ENCODE results near the gene FAM219B.

- TF ChIP-seq RAD21 (IDR thresholded peaks at IDR 0.05; ENCODE audit: low read depth) = no peak
- no peak for TF ChIP-seq CEBPB (IDR thresholded peaks at IDR 0.05)
- no peak for TF ChIP-seq EP300 (IDR thresholded peaks at IDR 0.05; ENCODE audit: borderline replicate concordance)
- TF ChIP-seq EGR1 (IDR thresholded peaks at IDR 0.05) = no peak
- no peak for TF ChIP-seq ZBTB7A (IDR thresholded peaks at IDR 0.05; ENCODE audit: low read depth)
- no peak for TF ChIP-seq MAX (IDR thresholded peaks at IDR 0.05)
- no peak for TF ChIP-seq TEAD4 (IDR thresholded peaks at IDR 0.05)
- TF ChIP-seq TAF1 (IDR thresholded peaks at IDR 0.05; ENCODE audit: low read depth) = no peak
- no peak for TF ChIP-seq TCF12 (IDR thresholded peaks at IDR 0.05; ENCODE audit: low read depth)
- no peak for TF ChIP-seq CREB1 (IDR thresholded peaks at IDR 0.05; ENCODE audit: low read depth)
- TF ChIP-seq FOXM1 (IDR thresholded peaks at IDR 0.05; ENCODE audit: borderline replicate concordance, low read depth) = no peak
- no peak for TF ChIP-seq REST (IDR thresholded peaks at IDR 0.05; ENCODE audit: low read depth)
These were observed 39.1 kb downstream of the FAM219B start for GRCh38 chr15:74867466-74868038.
